HepG2 (cell line): ENCODE data around the gene CYBB.

Source experiments
- CTCF ChIP-seq: sonication (generic); formaldehyde crosslinking; IDR thresholded peaks from 2 replicates; pipeline ENCODE4 v1.5.0; 2020; ENCODE audit warnings: mild to moderate bottlenecking, missing genetic modification reagents, moderate library complexity
- KDM1A ChIP-seq: IDR thresholded peaks from 2 replicates; pipeline ENCODE4 v1.6.1; 2016; ENCODE audit warnings: missing compliant biosample characterization
- POLR2A ChIP-seq, 2 experiments: IDR thresholded peaks; 2 replicates each; pipeline ENCODE4 v1.6.1; 2011; ENCODE audit warnings: low read depth in 2 of 2, low read length in 2 of 2, mild to moderate bottlenecking in 1 of 2, moderate library complexity in 1 of 2; ENCODE audit not compliant: insufficient read depth in 1 of 2
- TBP ChIP-seq: sonication (generic); formaldehyde crosslinking; IDR thresholded peaks from 2 replicates; pipeline ENCODE4 v1.5.0; 2020; ENCODE audit warnings: missing genetic modification reagents
- YY1 ChIP-seq: IDR thresholded peaks from 2 replicates; pipeline ENCODE4 v1.6.1; 2011; ENCODE audit warnings: low read length, low read depth, moderate library complexity, mild to moderate bottlenecking; ENCODE audit not compliant: insufficient read depth, insufficient replicate concordance

- TF ChIP-seq TBP (CRISPR knock-in tag) (no peak), YY1 (no peak), POLR2A (IDR thresholded peaks at IDR 0.05; ENCODE audit: insufficient read depth in 1 of 2, low read depth in 2 of 2, low read length in 2 of 2) (no peak), KDM1A (CRISPR knock-in tag) (no peak), CTCF (CRISPR knock-in tag) (no peak)
Measured at GRCh38 chrX:37754516-37754915, 25.3 kb upstream of the CYBB start.
